Esophagus squamous epithelium (tissue), 5 donors: Measurements from ENCODE around the gene LILRB1. TPM values are rescaled to one million over a fixed set of nuclear protein-coding genes. Genes with fewer than 3 reads are reported as not detected.
A peak's percentile ranks its signal among the peaks of the same experiment; 100 is the strongest.

Experiments used
- DNase-seq: peaks from one replicate; lab custom pipeline; 2025; lab: John Stamatoyannopoulos, UW
- H3K27ac ChIP-seq, 4 donors: fragments of 200-600 bp; sonication (generic); one replicate each; pipeline ENCODE4 v1.5.1; 2016 to 2019; ENCODE audit warnings: mild to moderate bottlenecking in 1 of 4
- H3K27me3 ChIP-seq, 4 donors: fragments of 200-600 bp; sonication (generic); 1 replicate in 3 of 4; 2 replicates in 1 of 4; pipeline versions ENCODE4 v1.5.1 to v1.6.0; 2017 to 2021; ENCODE audit warnings: antibody characterized with exemption in 1 of 4
- H3K36me3 ChIP-seq, 3 donors: fragments of 200-600 bp; sonication (generic); one replicate each; pipeline ENCODE4 v1.5.1; 2016 to 2019
- H3K4me1 ChIP-seq, 3 donors: fragments of 200-600 bp; sonication (generic); one replicate each; pipeline ENCODE4 v1.5.1; 2017 to 2019
- H3K4me3 ChIP-seq, 4 donors: fragments of 200-600 bp; sonication (generic); 1 replicate in 3 of 4; 2 replicates in 1 of 4; pipeline ENCODE4 v1.5.1; 2016 to 2019; ENCODE audit warnings: mild to moderate bottlenecking in 2 of 4, moderate library complexity in 1 of 4
- H3K9me3 ChIP-seq, 3 donors: fragments of 200-600 bp; sonication (generic); one replicate each; pipeline ENCODE4 v1.5.1; 2016 to 2019
- CTCF ChIP-seq, 6 experiments: fragments of 450-650 bp in 4 of 6; fragments of 200-600 bp in 2 of 6; sonication (generic) in 2 of 6; IDR thresholded peaks; one replicate each; pipeline ENCODE4 v1.5.1; 2016 to 2019; ENCODE audit warnings: antibody characterized with exemption in 6 of 6, mild to moderate bottlenecking in 4 of 6, moderate library complexity in 4 of 6
- POLR2A ChIP-seq, 4 donors: fragments of 450-650 bp; IDR thresholded peaks; one replicate each; pipeline ENCODE4 v1.6.1; 2017; ENCODE audit warnings: antibody characterized with exemption in 4 of 4, mild to moderate bottlenecking in 4 of 4, moderate library complexity in 3 of 4
- WGBS, 2 donors: methylation state at CpG; one replicate each; pipeline ENCODE4 v1.1.5; 2018; 5-methylcytosine and 5-hydroxymethylcytosine counted together
- intact Hi-C: fragments of 100-400 bp; cut with DNase I; formaldehyde crosslinking; loops from one replicate; pipeline ENCODE4 v1.15.0; 2022
- total RNA-seq, 4 donors: library from RNA; depleted of rRNA; stranded (reverse); fragments of >200 nt; gene quantifications; one replicate each; pipeline ENCODE4 v1.1.0, GENCODE V29; 2016
- donor health status: DM: yes; HTN: yes; CAD: no.

LILRB1 gene
- total RNA-seq, 4 donors from 2014 or later, result 0.75 to 2.3 (median 1.5) TPM; not detected in 1

GRCh38 chr19:54662730-54663129 lies 32.4 kb downstream of the LILRB1 start, which contains the start of gene LILRB4:
LILRB4 (plus strand) TSS chr19:54662985; CDS start chr19:54663034, 49 bp downstream.
- Histone ChIP-seq H3K36me3 (no peaks in the 10 kb centered on the region), H3K27me3 (peaks cover 0 to 27% (median 0%) of the 10 kb centered on the region in 4 donors), H3K4me1 (no peaks in the 10 kb centered on the region), H3K9me3 (no peaks in the 10 kb centered on the region), H3K27ac (peak within 1 kb of the TSS in 1 of 4 donors; percentile 44), H3K4me3 (peak within 1 kb of the TSS in 1 of 4 donors; percentile 12)
- DNase-seq, result no peak
- TF ChIP-seq POLR2A (IDR thresholded peaks at IDR 0.05) (peak in 1 of 4 donors; percentile 9), CTCF (IDR thresholded peaks at IDR 0.05) (no peak)
- WGBS, 2 donors, result 59% methylated on average over 2 of the region's 7 CpGs; no CpG with 5 or more reads in 1 of the 2 donors
- intact Hi-C loops, result no loop called here

GRCh38 chr19:54665530-54665929 lies 35.2 kb downstream of the LILRB1 start:
- WGBS, 2 donors, result 52 to 65% methylated on average over 2 of the region's 6 CpGs
- intact Hi-C loops, result no loop called here

GRCh38 chr19:54667217-54667616 lies 36.9 kb downstream of the LILRB1 start:
- Histone ChIP-seq H3K4me1 (no peaks in the 10 kb centered on the region), H3K9me3 (no peaks in the 10 kb centered on the region), H3K36me3 (no peaks in the 10 kb centered on the region), H3K4me3 (no peak overlapping the region), H3K27me3 (peaks cover 0 to 44% (median 0%) of the 10 kb centered on the region in 4 donors), H3K27ac (no peak overlapping the region)
- WGBS, 2 donors, result 80 to 81% methylated on average over 11 to 12 of the region's 12 CpGs
- no peak for TF ChIP-seq POLR2A (IDR thresholded peaks at IDR 0.05)
- no peak for TF ChIP-seq CTCF (IDR thresholded peaks at IDR 0.05)
- DNase-seq, result no peak
- intact Hi-C loops, result no loop called here

More at GRCh38 chr19:54665530-54665929, 35.2 kb downstream of the LILRB1 start:
- peaks cover 0 to 29% (median 0%) of the 10 kb centered on the region in 4 donors for H3K27me3 ChIP-seq
- no peak overlapping the region for H3K4me3 ChIP-seq
- TF ChIP-seq POLR2A (IDR thresholded peaks at IDR 0.05) (no peak), CTCF (IDR thresholded peaks at IDR 0.05) (no peak)
- H3K4me1 ChIP-seq, result no peaks in the 10 kb centered on the region
- H3K36me3 ChIP-seq, result no peaks in the 10 kb centered on the region
- DNase-seq, result no peak
- H3K27ac ChIP-seq, result no peak overlapping the region
- no peaks in the 10 kb centered on the region for H3K9me3 ChIP-seq

- intact Hi-C loops, result no loop called here
- H3K36me3 ChIP-seq, result no peaks in the 10 kb centered on the region
- WGBS, 2 donors, result 53 to 67% methylated on average over 1 of the region's 1 CpG
- H3K4me1 ChIP-seq, result no peaks in the 10 kb centered on the region
- TF ChIP-seq CTCF (IDR thresholded peaks at IDR 0.05) (no peak), POLR2A (IDR thresholded peaks at IDR 0.05) (no peak)
- H3K27me3 ChIP-seq, result peaks cover 0 to 44% (median 0%) of the 10 kb centered on the region in 4 donors
- no peak overlapping the region for H3K27ac ChIP-seq
- H3K4me3 ChIP-seq, result no peak overlapping the region
- no peaks in the 10 kb centered on the region for H3K9me3 ChIP-seq
- no peak for DNase-seq
These were observed 38.1 kb downstream of the LILRB1 start for GRCh38 chr19:54668353-54668752.

GRCh38 chr19:54670576-54671357 lies 40.5 kb downstream of the LILRB1 start:
- Histone ChIP-seq H3K4me1 (no peaks in the 10 kb centered on the region), H3K4me3 (no peak overlapping the region), H3K27ac (no peak overlapping the region), H3K9me3 (no peaks in the 10 kb centered on the region), H3K27me3 (peaks cover 0 to 21% (median 0%) of the 10 kb centered on the region in 4 donors), H3K36me3 (no peaks in the 10 kb centered on the region)
- intact Hi-C loops, result no loop called here
- WGBS, 2 donors, result 35 to 38% methylated on average over 2 to 3 of the region's 3 CpGs
- no peak for DNase-seq
- TF ChIP-seq POLR2A (IDR thresholded peaks at IDR 0.05) (no peak), CTCF (IDR thresholded peaks at IDR 0.05) (no peak)
